Limb (tissue), 2 donors: ENCODE results near the gene ABCA3.
"Not testable (repeated sequence)": the region's sequence is repeated elsewhere in the genome, so short reads cannot be mapped to it uniquely, and the experiment has no call there.

Source experiments
- DNase-seq, 2 donors: peaks; one replicate each; pipeline ENCODE4 v3.0.0-alpha.2; 2016; ENCODE audit errors: extremely low spot score in 2 of 2

ABCA3 gene

GRCh38 chr16:2340564-2341455 lies at the start of gene ABCA3:
ABCA3 (minus strand) TSS chr16:2340728; CDS start chr16:2326466, 14,262 bp downstream.
- DNase-seq, result peak; percentile 94 to 99

- no peak for DNase-seq
Measured at GRCh38 chr16:2388875-2389433, 48.4 kb upstream of the ABCA3 start.

- DNase-seq, result no peak
Measured at GRCh38 chr16:2388139-2388874, 47.8 kb upstream of the ABCA3 start.

GRCh38 chr16:2386990-2387389 lies 46.5 kb upstream of the ABCA3 start:
- DNase-seq, result no peak

- DNase-seq, result not testable (repeated sequence)
Measured at GRCh38 chr16:2385982-2386381, 45.5 kb upstream of the ABCA3 start.

- DNase-seq, result no peak
Measured at GRCh38 chr16:2385190-2385836, 44.8 kb upstream of the ABCA3 start.

GRCh38 chr16:2384426-2384825 lies 43.9 kb upstream of the ABCA3 start:
- no peak for DNase-seq

GRCh38 chr16:2383501-2383900 lies 43.0 kb upstream of the ABCA3 start:
- DNase-seq, result no peak

- no peak for DNase-seq
Measured at GRCh38 chr16:2374644-2375043, 34.1 kb upstream of the ABCA3 start.

- DNase-seq, result no peak
Measured at GRCh38 chr16:2373176-2373575, 32.6 kb upstream of the ABCA3 start.

- no peak for DNase-seq
Measured at GRCh38 chr16:2372684-2373083, 32.2 kb upstream of the ABCA3 start.

- DNase-seq, result no peak
Measured at GRCh38 chr16:2371421-2371820, 30.9 kb upstream of the ABCA3 start.

GRCh38 chr16:2370721-2371120 lies 30.2 kb upstream of the ABCA3 start:
- no peak for DNase-seq

GRCh38 chr16:2366660-2367309 lies 26.3 kb upstream of the ABCA3 start:
- no peak for DNase-seq

GRCh38 chr16:2365397-2366294 lies 25.1 kb upstream of the ABCA3 start:
- DNase-seq, result no peak

- no peak for DNase-seq
Measured at GRCh38 chr16:2364638-2365210, 24.2 kb upstream of the ABCA3 start.

GRCh38 chr16:2362218-2362617 lies 21.7 kb upstream of the ABCA3 start:
- no peak for DNase-seq

GRCh38 chr16:2361129-2361528 lies 20.6 kb upstream of the ABCA3 start:
- DNase-seq, result no peak

- DNase-seq, result no peak
Measured at GRCh38 chr16:2359919-2360318, 19.4 kb upstream of the ABCA3 start.

GRCh38 chr16:2358811-2359210 lies 18.3 kb upstream of the ABCA3 start:
- DNase-seq, result no peak
